ENCODE data around the gene SCAPER. TPM values are rescaled to one million over a fixed set of nuclear protein-coding genes. Genes with fewer than 3 reads are reported as not detected.

Gene SCAPER
- total RNA-seq, 1 donor from 2014 or later = 21.5 TPM

GRCh38 chr15:76667943-76668715, 237.0 kb downstream of the SCAPER start:
- Mint-ChIP-seq H3K4me1 (ENCODE audit: low read depth) (no peaks in the 10 kb centered on the region), H3K36me3 (ENCODE audit: low read depth) (peaks cover 7% of the 10 kb centered on the region), H3K4me3 (no peak overlapping the region), H3K9me3 (no peaks in the 10 kb centered on the region), H3K27ac (no peak overlapping the region), H3K27me3 (ENCODE audit: insufficient read depth) (no peaks in the 10 kb centered on the region)
- intact Hi-C loops (cut with micrococcal nuclease) = no loop called here
- DNase-seq (ENCODE audit: low spot score) = no peak

DNA sequence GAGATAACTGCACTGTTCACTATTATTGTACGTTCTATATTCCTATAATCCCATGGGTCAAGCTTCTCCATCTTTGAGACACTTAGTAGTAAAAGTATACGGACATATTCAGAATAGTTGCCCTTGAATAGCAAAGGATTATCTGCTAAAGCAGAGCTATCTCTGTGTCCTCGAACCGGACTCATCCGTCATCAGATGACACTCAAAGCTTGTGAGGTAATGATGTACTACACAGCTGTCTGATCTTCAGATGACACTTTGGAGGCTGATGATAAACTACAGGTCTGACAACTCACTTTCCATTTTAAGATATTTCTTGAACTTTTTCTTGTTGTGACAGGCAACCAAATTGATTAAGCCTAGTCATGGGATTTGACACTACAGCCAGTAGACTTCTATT, 240.2 kb downstream of the SCAPER start:
- no peaks in the 10 kb centered on the region for H3K4me1 Mint-ChIP-seq (ENCODE audit: low read depth)
- intact Hi-C loops (cut with micrococcal nuclease) = no loop called here
- H3K27me3 Mint-ChIP-seq (ENCODE audit: insufficient read depth) = no peaks in the 10 kb centered on the region
- peaks cover 16% of the 10 kb centered on the region for H3K36me3 Mint-ChIP-seq (ENCODE audit: low read depth)
- H3K9me3 Mint-ChIP-seq = no peaks in the 10 kb centered on the region
- no peak for DNase-seq (ENCODE audit: low spot score)
- H3K4me3 Mint-ChIP-seq = no peak overlapping the region
- H3K27ac Mint-ChIP-seq = no peak overlapping the region

DNA sequence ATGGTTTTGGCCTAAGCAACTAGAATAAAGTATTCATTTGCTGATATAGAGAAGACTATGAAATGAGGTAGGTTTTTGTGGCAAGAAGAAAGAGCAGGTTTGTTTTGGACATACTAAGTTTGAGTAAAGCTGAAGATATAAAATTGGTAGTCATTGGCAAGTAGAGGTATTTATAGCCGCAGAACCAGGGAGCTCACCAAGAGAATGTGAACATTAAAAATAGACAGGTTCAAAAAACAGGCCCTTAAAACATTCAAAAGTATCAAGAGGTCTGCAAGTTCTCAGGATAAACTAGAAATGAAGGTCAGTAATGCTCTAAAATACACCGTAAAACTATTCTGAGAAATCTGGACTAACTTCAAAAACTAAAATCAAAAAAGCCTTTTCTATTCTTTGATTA, 240.7 kb downstream of the SCAPER start:
- Mint-ChIP-seq H3K4me3 (no peak overlapping the region), H3K9me3 (no peaks in the 10 kb centered on the region), H3K4me1 (ENCODE audit: low read depth) (no peaks in the 10 kb centered on the region), H3K27ac (no peak overlapping the region), H3K36me3 (ENCODE audit: low read depth) (peaks cover 19% of the 10 kb centered on the region), H3K27me3 (ENCODE audit: insufficient read depth) (no peaks in the 10 kb centered on the region)
- no peak for DNase-seq (ENCODE audit: low spot score)
- intact Hi-C loops (cut with micrococcal nuclease) = no loop called here

DNA sequence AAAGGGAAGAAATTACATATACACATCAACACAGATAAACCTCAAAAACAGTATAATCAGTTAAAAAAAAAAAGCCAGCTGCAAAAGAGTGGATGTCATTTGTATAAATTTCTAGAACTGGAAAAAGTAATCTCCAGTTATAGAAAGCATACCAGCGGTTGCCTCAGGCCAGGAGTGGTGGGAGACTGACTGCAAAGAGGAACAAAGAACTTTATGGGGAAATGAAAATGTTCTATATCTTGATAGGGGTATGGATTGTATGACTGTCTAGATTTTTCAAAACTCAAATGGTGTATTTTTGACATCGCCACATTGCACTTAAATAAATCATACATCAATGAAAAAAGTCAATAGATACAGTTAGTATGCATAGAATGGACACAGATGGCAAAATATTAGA, 241.6 kb downstream of the SCAPER start:
- Mint-ChIP-seq H3K27ac (no peak overlapping the region), H3K9me3 (no peaks in the 10 kb centered on the region), H3K27me3 (ENCODE audit: insufficient read depth) (no peaks in the 10 kb centered on the region), H3K4me3 (no peak overlapping the region), H3K4me1 (ENCODE audit: low read depth) (no peaks in the 10 kb centered on the region), H3K36me3 (ENCODE audit: low read depth) (peaks cover 23% of the 10 kb centered on the region)
- intact Hi-C loops (cut with micrococcal nuclease) = no loop called here
- no peak for DNase-seq (ENCODE audit: low spot score)

- H3K27me3 Mint-ChIP-seq (ENCODE audit: insufficient read depth) = no peaks in the 10 kb centered on the region
- intact Hi-C loops (cut with micrococcal nuclease) = no loop called here
Measured at GRCh38 chr15:76648732-76649444, 256.3 kb downstream of the SCAPER start.

DNA sequence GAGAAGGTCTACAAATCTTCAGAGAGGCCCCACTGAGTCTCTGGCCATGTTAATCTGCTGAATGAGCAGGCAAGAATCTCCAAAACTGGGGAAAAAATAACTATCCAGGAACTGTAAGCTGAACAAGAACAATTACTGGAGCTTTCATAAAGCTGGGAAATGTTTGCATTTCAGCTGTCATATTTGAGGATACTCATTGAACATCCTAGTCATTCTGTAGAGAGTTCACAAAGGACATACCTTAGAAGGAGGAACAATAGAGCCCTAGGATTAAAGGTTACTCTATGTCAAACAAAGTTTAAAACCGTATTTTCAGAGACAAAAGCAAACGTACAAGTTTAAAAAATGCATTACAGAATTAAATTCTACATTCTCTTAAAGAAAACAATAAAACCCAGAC, 257.5 kb downstream of the SCAPER start:
- no peak for DNase-seq (ENCODE audit: low spot score)
- H3K9me3 Mint-ChIP-seq = peaks cover 6% of the 10 kb centered on the region
- peaks cover 11% of the 10 kb centered on the region for H3K36me3 Mint-ChIP-seq (ENCODE audit: low read depth)
- H3K4me3 Mint-ChIP-seq = no peak overlapping the region
- H3K4me1 Mint-ChIP-seq (ENCODE audit: low read depth) = no peaks in the 10 kb centered on the region
- no peaks in the 10 kb centered on the region for H3K27me3 Mint-ChIP-seq (ENCODE audit: insufficient read depth)
- H3K27ac Mint-ChIP-seq = no peak overlapping the region
- intact Hi-C loops (cut with micrococcal nuclease) = no loop called here

More at GRCh38 chr15:76648732-76649444, 256.3 kb downstream of the SCAPER start:
- peaks cover 5% of the 10 kb centered on the region for H3K4me1 Mint-ChIP-seq (ENCODE audit: low read depth)
- H3K9me3 Mint-ChIP-seq = peaks cover 19% of the 10 kb centered on the region
- H3K36me3 Mint-ChIP-seq (ENCODE audit: low read depth) = peaks cover 24% of the 10 kb centered on the region
- H3K27ac Mint-ChIP-seq = no peak overlapping the region
- no peak overlapping the region for H3K4me3 Mint-ChIP-seq
- no peak for DNase-seq (ENCODE audit: low spot score)

- DNase-seq (ENCODE audit: low spot score) = no peak
- Mint-ChIP-seq H3K27me3 (ENCODE audit: insufficient read depth) (no peaks in the 10 kb centered on the region), H3K4me1 (ENCODE audit: low read depth) (no peaks in the 10 kb centered on the region), H3K4me3 (no peak overlapping the region), H3K36me3 (ENCODE audit: low read depth) (peaks cover 5% of the 10 kb centered on the region), H3K27ac (no peak overlapping the region), H3K9me3 (peaks cover 4% of the 10 kb centered on the region)
- intact Hi-C loops (cut with micrococcal nuclease) = no loop called here
Measured at GRCh38 chr15:76644646-76645045, 260.5 kb downstream of the SCAPER start.

DNA sequence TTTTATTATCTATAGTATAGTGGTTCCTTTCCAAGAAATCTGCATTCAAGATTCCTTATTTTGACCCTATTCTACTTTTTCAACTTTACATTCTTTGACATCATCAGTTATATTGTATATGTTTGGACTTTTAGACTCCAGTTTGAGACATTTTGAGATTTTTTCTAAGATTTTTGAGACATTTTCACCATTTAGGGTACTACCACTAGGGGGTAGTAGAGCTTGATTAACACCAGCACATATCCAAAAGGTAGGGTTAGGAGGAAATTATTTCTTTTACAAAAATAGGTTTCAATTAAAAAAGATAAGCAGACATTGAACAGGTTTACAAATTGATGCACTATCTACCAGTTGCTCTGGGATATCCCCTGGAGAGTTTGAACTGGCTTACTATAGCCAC, 262.5 kb downstream of the SCAPER start:
- intact Hi-C loops (cut with micrococcal nuclease) = loop anchor here (2.0 kb wide), 2 partner anchors 198 to 224 kb away; no protein-coding TSS in a partner anchor
- Mint-ChIP-seq H3K9me3 (no peaks in the 10 kb centered on the region), H3K27ac (no peak overlapping the region), H3K4me3 (no peak overlapping the region), H3K4me1 (ENCODE audit: low read depth) (no peaks in the 10 kb centered on the region), H3K36me3 (ENCODE audit: low read depth) (peaks cover 4% of the 10 kb centered on the region), H3K27me3 (ENCODE audit: insufficient read depth) (no peaks in the 10 kb centered on the region)
- no peak for DNase-seq (ENCODE audit: low spot score)

- intact Hi-C loops (cut with micrococcal nuclease) = no loop called here
- peaks cover 3% of the 10 kb centered on the region for H3K36me3 Mint-ChIP-seq (ENCODE audit: low read depth)
- no peak overlapping the region for H3K4me3 Mint-ChIP-seq
- DNase-seq (ENCODE audit: low spot score) = no peak
- H3K4me1 Mint-ChIP-seq (ENCODE audit: low read depth) = no peaks in the 10 kb centered on the region
- H3K27ac Mint-ChIP-seq = no peak overlapping the region
- H3K9me3 Mint-ChIP-seq = peaks cover 17% of the 10 kb centered on the region
- H3K27me3 Mint-ChIP-seq (ENCODE audit: insufficient read depth) = no peaks in the 10 kb centered on the region
Measured at GRCh38 chr15:76637166-76637565, 268.0 kb downstream of the SCAPER start.

- no peak for DNase-seq (ENCODE audit: low spot score)
- Mint-ChIP-seq H3K4me3 (no peak overlapping the region), H3K4me1 (ENCODE audit: low read depth) (no peaks in the 10 kb centered on the region), H3K36me3 (ENCODE audit: low read depth) (peaks cover 3% of the 10 kb centered on the region), H3K27ac (no peak overlapping the region), H3K27me3 (ENCODE audit: insufficient read depth) (no peaks in the 10 kb centered on the region), H3K9me3 (peaks cover 17% of the 10 kb centered on the region)
- intact Hi-C loops (cut with micrococcal nuclease) = no loop called here
Measured at GRCh38 chr15:76636059-76636458, 269.1 kb downstream of the SCAPER start.

DNA sequence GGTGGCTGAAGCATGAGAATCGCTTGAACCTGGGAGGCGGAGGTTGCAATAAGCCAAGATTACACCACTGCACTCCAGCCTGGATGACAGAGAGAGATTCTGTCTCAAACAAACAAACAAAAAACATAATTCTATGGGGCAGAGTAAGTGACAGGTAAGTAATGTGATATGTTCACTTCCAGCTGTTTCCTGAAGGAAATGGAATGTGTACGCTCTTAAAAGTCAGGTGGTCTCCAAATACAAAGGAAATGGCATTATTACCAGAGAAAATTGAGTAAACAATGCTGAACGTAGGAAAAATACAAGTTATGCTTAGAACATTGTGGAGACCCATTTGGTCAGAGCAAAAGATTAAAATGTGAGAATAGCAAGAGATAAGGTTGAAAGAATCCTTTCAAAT, 278.5 kb downstream of the SCAPER start:
- intact Hi-C loops (cut with micrococcal nuclease) = no loop called here
- Mint-ChIP-seq H3K36me3 (ENCODE audit: low read depth) (no peaks in the 10 kb centered on the region), H3K27me3 (ENCODE audit: insufficient read depth) (no peaks in the 10 kb centered on the region), H3K27ac (no peak overlapping the region), H3K4me3 (no peak overlapping the region), H3K9me3 (no peaks in the 10 kb centered on the region), H3K4me1 (ENCODE audit: low read depth) (no peaks in the 10 kb centered on the region)
- no peak for DNase-seq (ENCODE audit: low spot score)

- DNase-seq (ENCODE audit: low spot score) = no peak
- no peak overlapping the region for H3K4me3 Mint-ChIP-seq
- intact Hi-C loops (cut with micrococcal nuclease) = no loop called here
- no peaks in the 10 kb centered on the region for H3K9me3 Mint-ChIP-seq
- H3K27ac Mint-ChIP-seq = no peak overlapping the region
- peaks cover 1% of the 10 kb centered on the region for H3K36me3 Mint-ChIP-seq (ENCODE audit: low read depth)
- no peaks in the 10 kb centered on the region for H3K27me3 Mint-ChIP-seq (ENCODE audit: insufficient read depth)
- no peaks in the 10 kb centered on the region for H3K4me1 Mint-ChIP-seq (ENCODE audit: low read depth)
Measured at GRCh38 chr15:76625267-76625666, 279.9 kb downstream of the SCAPER start.

- Mint-ChIP-seq H3K36me3 (ENCODE audit: low read depth) (peaks cover 2% of the 10 kb centered on the region), H3K9me3 (peaks cover 12% of the 10 kb centered on the region), H3K27ac (no peak overlapping the region), H3K4me1 (ENCODE audit: low read depth) (no peaks in the 10 kb centered on the region), H3K27me3 (ENCODE audit: insufficient read depth) (no peaks in the 10 kb centered on the region), H3K4me3 (no peak overlapping the region)
- DNase-seq (ENCODE audit: low spot score) = no peak
- intact Hi-C loops (cut with micrococcal nuclease) = no loop called here
Measured at GRCh38 chr15:76614725-76615124, 290.4 kb downstream of the SCAPER start.

Data from activated T-helper 1 cell treated with anti-CD3 and anti-CD28 coated beads, Interleukin-12 subunit alpha, Interleukin-12 subunit beta, Interleukin-2, Interleukin-4 antibody, amounts not matched to agents 30 ng/mL and 10 ng/mL and 1 ng/mL, durations not matched to agents 14 hours and 24 hours and 36 hours (primary cell).